ENCODE data around the gene PPFIA4. TPM values are rescaled to one million over a fixed set of nuclear protein-coding genes. Genes with fewer than 3 reads are reported as not detected.

PPFIA4 gene
- total RNA-seq, 1 experiment from 2014 or later, result 10.8 TPM

DNA sequence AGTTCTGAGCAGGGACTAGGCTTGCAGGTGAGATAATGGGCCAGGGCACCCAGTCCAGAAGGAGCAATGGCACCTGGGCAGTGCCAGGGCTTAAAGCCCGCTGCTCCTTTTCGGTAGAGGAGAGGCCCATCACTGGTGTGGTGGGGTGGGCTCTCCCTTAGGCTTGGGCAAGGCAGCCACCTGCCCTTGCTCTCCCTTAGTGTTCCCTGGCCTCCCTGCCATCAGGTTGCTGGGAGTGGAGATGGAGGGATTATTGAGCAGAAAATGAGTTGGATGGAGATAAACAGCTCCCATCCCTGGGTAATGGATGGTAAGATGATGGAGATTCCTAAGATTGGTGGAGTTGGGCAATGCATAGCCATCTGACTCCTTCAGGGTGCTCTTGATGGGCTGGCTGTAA is 51.7 kb downstream of the PPFIA4 start:
- no TSS peak for BruUV-seq (replicated peaks)
- no peak for ATAC-seq
- POLR2A ChIA-PET, result no interaction called here
- Histone ChIP-seq H3K36me3 (ENCODE audit: control insufficient read depth in 1 of 2, insufficient read depth in 2 of 2, low read length in 2 of 2) (no peaks in the 10 kb centered on the region; a peak in 1 of 4 replicates), H3K9me3 (ENCODE audit: control insufficient read depth in 1 of 2, insufficient read depth in 1 of 2, low read depth in 1 of 2, low read length in 2 of 2) (no peaks in the 10 kb centered on the region), H3K79me2 (ENCODE audit: insufficient read depth, low read length) (no peaks in the 10 kb centered on the region), H3K27me3 (ENCODE audit: insufficient read depth, low read length) (no peaks in the 10 kb centered on the region), H3K9me2 (ENCODE audit: insufficient read depth) (no peaks in the 10 kb centered on the region), H3K4me2 (ENCODE audit: low read length) (no peak overlapping the region), H3K4me1 (ENCODE audit: control insufficient read depth in 1 of 2, insufficient read depth in 2 of 2, low read length in 2 of 2) (no peaks in the 10 kb centered on the region), H3K4me3 (replicated peaks in 1 of 2; ENCODE audit: low read depth in 1 of 2, low read length in 2 of 2) (no peak overlapping the region), H3K9ac (ENCODE audit: low read length) (no peak overlapping the region), H3K27ac (ENCODE audit: low read depth, low read length) (no peak overlapping the region), H4K20me1 (ENCODE audit: insufficient read depth) (no peaks in the 10 kb centered on the region), H2AFZ (ENCODE audit: low read depth, low read length, poor library complexity, severe bottlenecking) (no peak overlapping the region)
- no peak for TF ChIP-seq JUND (IDR thresholded peaks at IDR 0.05)
- TF ChIP-seq, protein P1, sequence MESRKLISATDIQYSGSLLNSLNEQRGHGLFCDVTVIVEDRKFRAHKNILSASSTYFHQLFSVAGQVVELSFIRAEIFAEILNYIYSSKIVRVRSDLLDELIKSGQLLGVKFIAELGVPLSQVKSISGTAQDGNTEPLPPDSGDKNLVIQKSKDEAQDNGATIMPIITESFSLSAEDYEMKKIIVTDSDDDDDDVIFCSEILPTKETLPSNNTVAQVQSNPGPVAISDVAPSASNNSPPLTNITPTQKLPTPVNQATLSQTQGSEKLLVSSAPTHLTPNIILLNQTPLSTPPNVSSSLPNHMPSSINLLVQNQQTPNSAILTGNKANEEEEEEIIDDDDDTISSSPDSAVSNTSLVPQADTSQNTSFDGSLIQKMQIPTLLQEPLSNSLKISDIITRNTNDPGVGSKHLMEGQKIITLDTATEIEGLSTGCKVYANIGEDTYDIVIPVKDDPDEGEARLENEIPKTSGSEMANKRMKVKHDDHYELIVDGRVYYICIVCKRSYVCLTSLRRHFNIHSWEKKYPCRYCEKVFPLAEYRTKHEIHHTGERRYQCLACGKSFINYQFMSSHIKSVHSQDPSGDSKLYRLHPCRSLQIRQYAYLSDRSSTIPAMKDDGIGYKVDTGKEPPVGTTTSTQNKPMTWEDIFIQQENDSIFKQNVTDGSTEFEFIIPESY (IDR thresholded peaks at IDR 0.05; ENCODE audit: extremely low read depth, insufficient replicate concordance, low read length), result no peak
- DNase-seq (ENCODE audit: low read depth, low spot score), result no peak
- intact Hi-C loops (cut with micrococcal nuclease), result no loop called here
- RAD21 ChIA-PET (ENCODE audit: low non-redundant PET in 1 of 2, low total read pairs in 2 of 2, uncharacterized antibody in 2 of 2, unreplicated experiment in 2 of 2), result no interaction called here
- CTCF ChIA-PET, result no interaction called here

DNA sequence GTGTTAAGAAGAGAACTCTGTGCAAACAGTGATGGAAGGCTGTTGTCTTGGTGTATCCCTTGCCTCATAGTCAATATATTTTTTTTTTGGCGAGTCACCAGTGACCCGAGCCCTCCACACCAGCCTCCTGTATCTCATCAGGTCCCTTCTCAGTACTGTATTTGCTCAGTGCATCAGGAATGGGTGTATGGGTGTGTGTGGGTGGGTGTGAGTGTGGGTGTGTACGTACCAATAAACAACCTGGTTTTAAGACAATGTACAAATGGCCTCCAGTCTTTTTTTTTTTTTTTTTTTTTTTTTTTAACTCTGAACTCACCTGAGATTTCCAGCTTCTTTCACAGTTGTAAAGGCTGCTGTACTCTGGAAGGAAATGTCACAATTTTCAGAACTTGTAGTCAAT is 52.2 kb downstream of the PPFIA4 start:
- Histone ChIP-seq H3K36me3 (ENCODE audit: control insufficient read depth in 1 of 2, insufficient read depth in 2 of 2, low read length in 2 of 2) (no peaks in the 10 kb centered on the region; a peak in 1 of 4 replicates), H3K9me2 (ENCODE audit: insufficient read depth) (no peaks in the 10 kb centered on the region), H3K9me3 (ENCODE audit: control insufficient read depth in 1 of 2, insufficient read depth in 1 of 2, low read depth in 1 of 2, low read length in 2 of 2) (no peaks in the 10 kb centered on the region), H2AFZ (ENCODE audit: low read depth, low read length, poor library complexity, severe bottlenecking) (no peak overlapping the region), H3K4me1 (ENCODE audit: control insufficient read depth in 1 of 2, insufficient read depth in 2 of 2, low read length in 2 of 2) (no peaks in the 10 kb centered on the region), H3K79me2 (ENCODE audit: insufficient read depth, low read length) (no peaks in the 10 kb centered on the region), H3K4me3 (replicated peaks in 1 of 2; ENCODE audit: low read depth in 1 of 2, low read length in 2 of 2) (no peak overlapping the region), H4K20me1 (ENCODE audit: insufficient read depth) (no peaks in the 10 kb centered on the region), H3K27me3 (ENCODE audit: insufficient read depth, low read length) (no peaks in the 10 kb centered on the region), H3K27ac (ENCODE audit: low read depth, low read length) (no peak overlapping the region), H3K9ac (ENCODE audit: low read length) (no peak overlapping the region), H3K4me2 (ENCODE audit: low read length) (no peak overlapping the region)
- CTCF ChIA-PET, result no interaction called here
- DNase-seq (ENCODE audit: low read depth, low spot score), result no peak
- BruUV-seq (replicated peaks), result no TSS peak
- ATAC-seq, result no peak
- POLR2A ChIA-PET, result no interaction called here
- RAD21 ChIA-PET (ENCODE audit: low non-redundant PET in 1 of 2, low total read pairs in 2 of 2, uncharacterized antibody in 2 of 2, unreplicated experiment in 2 of 2), result no interaction called here
- intact Hi-C loops (cut with micrococcal nuclease), result no loop called here
- TF ChIP-seq CBX3 (IDR thresholded peaks at IDR 0.05; ENCODE audit: low read depth), result no peak
- no peak for TF ChIP-seq FOSL1 (IDR thresholded peaks at IDR 0.05; ENCODE audit: low read depth)
- TF ChIP-seq POLR2A (IDR thresholded peaks at IDR 0.05; ENCODE audit: borderline replicate concordance, extremely low read depth, insufficient read depth, insufficient read length), result no peak
- TF ChIP-seq EZH2 (IDR thresholded peaks at IDR 0.05), result no peak
- TF ChIP-seq SP1 (IDR thresholded peaks at IDR 0.05; ENCODE audit: low read depth), result no peak
- TF ChIP-seq, protein P2, sequence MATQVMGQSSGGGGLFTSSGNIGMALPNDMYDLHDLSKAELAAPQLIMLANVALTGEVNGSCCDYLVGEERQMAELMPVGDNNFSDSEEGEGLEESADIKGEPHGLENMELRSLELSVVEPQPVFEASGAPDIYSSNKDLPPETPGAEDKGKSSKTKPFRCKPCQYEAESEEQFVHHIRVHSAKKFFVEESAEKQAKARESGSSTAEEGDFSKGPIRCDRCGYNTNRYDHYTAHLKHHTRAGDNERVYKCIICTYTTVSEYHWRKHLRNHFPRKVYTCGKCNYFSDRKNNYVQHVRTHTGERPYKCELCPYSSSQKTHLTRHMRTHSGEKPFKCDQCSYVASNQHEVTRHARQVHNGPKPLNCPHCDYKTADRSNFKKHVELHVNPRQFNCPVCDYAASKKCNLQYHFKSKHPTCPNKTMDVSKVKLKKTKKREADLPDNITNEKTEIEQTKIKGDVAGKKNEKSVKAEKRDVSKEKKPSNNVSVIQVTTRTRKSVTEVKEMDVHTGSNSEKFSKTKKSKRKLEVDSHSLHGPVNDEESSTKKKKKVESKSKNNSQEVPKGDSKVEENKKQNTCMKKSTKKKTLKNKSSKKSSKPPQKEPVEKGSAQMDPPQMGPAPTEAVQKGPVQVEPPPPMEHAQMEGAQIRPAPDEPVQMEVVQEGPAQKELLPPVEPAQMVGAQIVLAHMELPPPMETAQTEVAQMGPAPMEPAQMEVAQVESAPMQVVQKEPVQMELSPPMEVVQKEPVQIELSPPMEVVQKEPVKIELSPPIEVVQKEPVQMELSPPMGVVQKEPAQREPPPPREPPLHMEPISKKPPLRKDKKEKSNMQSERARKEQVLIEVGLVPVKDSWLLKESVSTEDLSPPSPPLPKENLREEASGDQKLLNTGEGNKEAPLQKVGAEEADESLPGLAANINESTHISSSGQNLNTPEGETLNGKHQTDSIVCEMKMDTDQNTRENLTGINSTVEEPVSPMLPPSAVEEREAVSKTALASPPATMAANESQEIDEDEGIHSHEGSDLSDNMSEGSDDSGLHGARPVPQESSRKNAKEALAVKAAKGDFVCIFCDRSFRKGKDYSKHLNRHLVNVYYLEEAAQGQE (IDR thresholded peaks at IDR 0.05; ENCODE audit: low read depth), result no peak
- TF ChIP-seq JUND (IDR thresholded peaks at IDR 0.05), result no peak
- no peak for TF ChIP-seq TCF7L2 (IDR thresholded peaks at IDR 0.05; ENCODE audit: borderline replicate concordance, extremely low read depth, insufficient read depth, insufficient read length)
- no peak for TF ChIP-seq YY1 (IDR thresholded peaks at IDR 0.05; ENCODE audit: extremely low read depth, insufficient replicate concordance, low read depth, low read length)
- TF ChIP-seq, protein P1 (IDR thresholded peaks at IDR 0.05; ENCODE audit: extremely low read depth, insufficient replicate concordance, low read length), result no peak
- no peak for TF ChIP-seq SIN3A (IDR thresholded peaks at IDR 0.05; ENCODE audit: low read depth)
- no peak for TF ChIP-seq RAD21 (IDR thresholded peaks at IDR 0.05; ENCODE audit: low read depth)
- TF ChIP-seq SRF (IDR thresholded peaks at IDR 0.05; ENCODE audit: low read depth), result no peak
- TF ChIP-seq ZNF274 (IDR thresholded peaks at IDR 0.05; ENCODE audit: low read depth, low read length), result no peak

Data from HCT116 (cell line).